ENCODE results near the gene CLDN9.

Gene CLDN9

GRCh38 chr16:2985893-2986355 lies 26.8 kb upstream of the CLDN9 start:
- Histone ChIP-seq H3K27ac (ENCODE audit: low read length, poor library complexity, severe bottlenecking) (no peak overlapping the region), H3K27me3 (ENCODE audit: control insufficient read depth in 1 of 2, insufficient read depth in 1 of 2, low read length in 2 of 2) (peaks cover 31 to 48% of the 10 kb centered on the region in 2 experiments), H3K4me1 (ENCODE audit: control insufficient read depth, insufficient read depth, low read depth, low read length) (peaks cover 19% of the 10 kb centered on the region), H2BK120ac (ENCODE audit: low read depth, low read length) (no peak overlapping the region), H2BK5ac (ENCODE audit: low read depth, low read length, poor library complexity, severe bottlenecking) (no peak overlapping the region), H3K14ac (ENCODE audit: low read length in 2 of 2) (no peak overlapping the region), H3K18ac (ENCODE audit: low read depth in 1 of 2, low read length in 2 of 2) (no peak overlapping the region), H3K9ac (ENCODE audit: low read length) (no peak overlapping the region), H2BK15ac (ENCODE audit: low read depth, poor library complexity, severe bottlenecking) (no peak overlapping the region), H3K4me3 (ENCODE audit: insufficient read depth in 1 of 2, low read depth in 1 of 2, low read length in 2 of 2) (no peak overlapping the region), H3K4me2 (ENCODE audit: low read length, poor library complexity, severe bottlenecking) (no peak overlapping the region), H2AK5ac (ENCODE audit: low read length, severe bottlenecking) (no peak overlapping the region), H2AFZ (ENCODE audit: low read depth, low read length) (no peak overlapping the region), H3K4ac (ENCODE audit: low read depth in 1 of 2, low read length in 2 of 2) (no peak overlapping the region), H3K36me3 (ENCODE audit: control insufficient read depth in 1 of 2, insufficient read depth in 2 of 2, low read depth in 1 of 2, low read length in 2 of 2) (no peaks in the 10 kb centered on the region), H4K91ac (ENCODE audit: low read length) (no peak overlapping the region), H3K79me1 (replicated peaks; ENCODE audit: low read length, poor library complexity, severe bottlenecking) (no peaks in the 10 kb centered on the region), H3K9me3 (ENCODE audit: control insufficient read depth, low read length) (no peaks in the 10 kb centered on the region), H2BK12ac (ENCODE audit: low read length in 2 of 2) (no peak overlapping the region), H3K23ac (ENCODE audit: low read length in 2 of 2) (no peak overlapping the region), H4K8ac (ENCODE audit: low read length) (no peak overlapping the region)
- DNase-seq = no peak
- 86% methylated on average over 15 of the region's 15 CpGs for WGBS

- no peaks in the 10 kb centered on the region for H3K36me3 ChIP-seq (ENCODE audit: control insufficient read depth in 1 of 2, insufficient read depth in 2 of 2, low read depth in 1 of 2, low read length in 2 of 2)
- peaks cover 14% of the 10 kb centered on the region for H3K4me1 ChIP-seq (ENCODE audit: control insufficient read depth, insufficient read depth, low read depth, low read length)
- H4K8ac ChIP-seq (ENCODE audit: low read length) = no peak overlapping the region
- no peak overlapping the region for H4K91ac ChIP-seq (ENCODE audit: low read length)
- no peak for DNase-seq
- no peak overlapping the region for H2AFZ ChIP-seq (ENCODE audit: low read depth, low read length)
- H3K18ac ChIP-seq (ENCODE audit: low read depth in 1 of 2, low read length in 2 of 2) = no peak overlapping the region
- no peak overlapping the region for H2BK15ac ChIP-seq (ENCODE audit: low read depth, poor library complexity, severe bottlenecking)
- H3K23ac ChIP-seq (ENCODE audit: low read length in 2 of 2) = no peak overlapping the region
- no peak overlapping the region for H3K27ac ChIP-seq (ENCODE audit: low read length, poor library complexity, severe bottlenecking)
- H3K27me3 ChIP-seq (ENCODE audit: control insufficient read depth in 1 of 2, insufficient read depth in 1 of 2, low read length in 2 of 2) = peaks cover 34 to 54% of the 10 kb centered on the region in 2 experiments
- H2BK12ac ChIP-seq (ENCODE audit: low read length in 2 of 2) = no peak overlapping the region
- H3K14ac ChIP-seq (ENCODE audit: low read length in 2 of 2) = no peak overlapping the region
- 87% methylated on average over 17 of the region's 17 CpGs for WGBS
- H3K4me3 ChIP-seq (ENCODE audit: insufficient read depth in 1 of 2, low read depth in 1 of 2, low read length in 2 of 2) = no peak overlapping the region
- no peak overlapping the region for H3K4ac ChIP-seq (ENCODE audit: low read depth in 1 of 2, low read length in 2 of 2)
- H3K9me3 ChIP-seq (ENCODE audit: control insufficient read depth, low read length) = no peaks in the 10 kb centered on the region
- no peak overlapping the region for H3K9ac ChIP-seq (ENCODE audit: low read length)
- H3K4me2 ChIP-seq (ENCODE audit: low read length, poor library complexity, severe bottlenecking) = no peak overlapping the region
- H3K79me1 ChIP-seq (replicated peaks; ENCODE audit: low read length, poor library complexity, severe bottlenecking) = no peaks in the 10 kb centered on the region
- no peak overlapping the region for H2BK5ac ChIP-seq (ENCODE audit: low read depth, low read length, poor library complexity, severe bottlenecking)
- no peak overlapping the region for H2AK5ac ChIP-seq (ENCODE audit: low read length, severe bottlenecking)
- H2BK120ac ChIP-seq (ENCODE audit: low read depth, low read length) = no peak overlapping the region
These were observed 26.0 kb upstream of the CLDN9 start for GRCh38 chr16:2986623-2987188.

- Histone ChIP-seq H2AK5ac (ENCODE audit: low read length, severe bottlenecking) (no peak overlapping the region), H3K4me1 (ENCODE audit: control insufficient read depth, insufficient read depth, low read depth, low read length) (peaks cover 11% of the 10 kb centered on the region), H3K79me1 (replicated peaks; ENCODE audit: low read length, poor library complexity, severe bottlenecking) (no peaks in the 10 kb centered on the region), H3K9ac (ENCODE audit: low read length) (no peak overlapping the region), H3K27me3 (ENCODE audit: control insufficient read depth in 1 of 2, insufficient read depth in 1 of 2, low read length in 2 of 2) (peaks cover 34 to 60% of the 10 kb centered on the region in 2 experiments), H2BK120ac (ENCODE audit: low read depth, low read length) (no peak overlapping the region), H2BK15ac (ENCODE audit: low read depth, poor library complexity, severe bottlenecking) (no peak overlapping the region), H3K9me3 (ENCODE audit: control insufficient read depth, low read length) (no peaks in the 10 kb centered on the region), H3K23ac (ENCODE audit: low read length in 2 of 2) (no peak overlapping the region), H3K36me3 (ENCODE audit: control insufficient read depth in 1 of 2, insufficient read depth in 2 of 2, low read depth in 1 of 2, low read length in 2 of 2) (no peaks in the 10 kb centered on the region), H3K4me2 (ENCODE audit: low read length, poor library complexity, severe bottlenecking) (no peak overlapping the region), H3K14ac (ENCODE audit: low read length in 2 of 2) (no peak overlapping the region), H3K4me3 (ENCODE audit: insufficient read depth in 1 of 2, low read depth in 1 of 2, low read length in 2 of 2) (no peak overlapping the region), H2AFZ (ENCODE audit: low read depth, low read length) (no peak overlapping the region), H3K18ac (ENCODE audit: low read depth in 1 of 2, low read length in 2 of 2) (no peak overlapping the region), H3K27ac (ENCODE audit: low read length, poor library complexity, severe bottlenecking) (no peak overlapping the region), H2BK12ac (ENCODE audit: low read length in 2 of 2) (no peak overlapping the region), H2BK5ac (ENCODE audit: low read depth, low read length, poor library complexity, severe bottlenecking) (no peak overlapping the region), H4K8ac (ENCODE audit: low read length) (no peak overlapping the region), H4K91ac (ENCODE audit: low read length) (no peak overlapping the region), H3K4ac (ENCODE audit: low read depth in 1 of 2, low read length in 2 of 2) (no peak overlapping the region)
- no peak for DNase-seq
- 88% methylated on average over 8 of the region's 9 CpGs for WGBS
These were observed 25.4 kb upstream of the CLDN9 start for GRCh38 chr16:2987286-2987685.

GRCh38 chr16:2987833-2988232 lies 24.9 kb upstream of the CLDN9 start:
- no peak overlapping the region for H3K4me3 ChIP-seq (ENCODE audit: insufficient read depth in 1 of 2, low read depth in 1 of 2, low read length in 2 of 2)
- H3K4me1 ChIP-seq (ENCODE audit: control insufficient read depth, insufficient read depth, low read depth, low read length) = peaks cover 11% of the 10 kb centered on the region
- no peaks in the 10 kb centered on the region for H3K79me1 ChIP-seq (replicated peaks; ENCODE audit: low read length, poor library complexity, severe bottlenecking)
- H3K27ac ChIP-seq (ENCODE audit: low read length, poor library complexity, severe bottlenecking) = no peak overlapping the region
- no peak for DNase-seq
- no peak overlapping the region for H2AFZ ChIP-seq (ENCODE audit: low read depth, low read length)
- H3K9me3 ChIP-seq (ENCODE audit: control insufficient read depth, low read length) = no peaks in the 10 kb centered on the region
- peaks cover 34 to 65% of the 10 kb centered on the region in 2 experiments for H3K27me3 ChIP-seq (ENCODE audit: control insufficient read depth in 1 of 2, insufficient read depth in 1 of 2, low read length in 2 of 2)
- no peak overlapping the region for H3K9ac ChIP-seq (ENCODE audit: low read length)
- no peak overlapping the region for H2AK5ac ChIP-seq (ENCODE audit: low read length, severe bottlenecking)
- H2BK120ac ChIP-seq (ENCODE audit: low read depth, low read length) = no peak overlapping the region
- H3K36me3 ChIP-seq (ENCODE audit: control insufficient read depth in 1 of 2, insufficient read depth in 2 of 2, low read depth in 1 of 2, low read length in 2 of 2) = no peaks in the 10 kb centered on the region
- no peak overlapping the region for H3K14ac ChIP-seq (ENCODE audit: low read length in 2 of 2)
- H3K4me2 ChIP-seq (ENCODE audit: low read length, poor library complexity, severe bottlenecking) = no peak overlapping the region
- H3K23ac ChIP-seq (ENCODE audit: low read length in 2 of 2) = no peak overlapping the region
- no peak overlapping the region for H2BK5ac ChIP-seq (ENCODE audit: low read depth, low read length, poor library complexity, severe bottlenecking)
- 58% methylated on average over 8 of the region's 8 CpGs for WGBS
- no peak overlapping the region for H4K91ac ChIP-seq (ENCODE audit: low read length)
- no peak overlapping the region for H3K18ac ChIP-seq (ENCODE audit: low read depth in 1 of 2, low read length in 2 of 2)
- H2BK15ac ChIP-seq (ENCODE audit: low read depth, poor library complexity, severe bottlenecking) = no peak overlapping the region
- no peak overlapping the region for H2BK12ac ChIP-seq (ENCODE audit: low read length in 2 of 2)
- no peak overlapping the region for H4K8ac ChIP-seq (ENCODE audit: low read length)
- H3K4ac ChIP-seq (ENCODE audit: low read depth in 1 of 2, low read length in 2 of 2) = no peak overlapping the region
